ENCODE measurements around the gene NEDD9. TPM values are rescaled to one million over a fixed set of nuclear protein-coding genes. Genes with fewer than 3 reads are reported as not detected.

The NEDD9 gene
- polyA plus RNA-seq, 3 donors, result 62.1 to 75.8 (median 67.3) TPM

GRCh38 chr6:11185204-11185842, 47.1 kb downstream of the NEDD9 start:
- DNase-seq, result no peak

- no peak for DNase-seq
Measured at GRCh38 chr6:11183761-11184362, 48.6 kb downstream of the NEDD9 start.

- DNase-seq, result no peak
Measured at GRCh38 chr6:11181478-11182136, 50.9 kb downstream of the NEDD9 start.

GRCh38 chr6:11179419-11180202, 52.9 kb downstream of the NEDD9 start:
- DNase-seq, result no peak

DNA sequence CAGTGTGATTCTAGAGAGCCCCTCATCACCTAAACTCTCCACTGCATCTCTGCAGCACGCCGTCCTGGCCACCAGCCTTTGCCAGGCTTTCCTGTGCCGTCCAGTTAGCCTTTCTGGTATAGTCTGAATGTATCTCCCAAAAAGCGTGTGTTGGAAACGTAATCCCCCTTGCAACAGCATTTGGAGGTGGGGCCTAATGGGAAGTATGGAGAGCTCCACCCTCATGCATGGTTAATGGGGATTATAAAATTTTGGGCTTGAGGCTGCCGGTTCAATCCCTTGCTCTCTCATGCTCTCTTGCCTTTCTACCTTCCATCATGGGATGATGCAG, 53.4 kb downstream of the NEDD9 start:
- no peak for DNase-seq

DNA sequence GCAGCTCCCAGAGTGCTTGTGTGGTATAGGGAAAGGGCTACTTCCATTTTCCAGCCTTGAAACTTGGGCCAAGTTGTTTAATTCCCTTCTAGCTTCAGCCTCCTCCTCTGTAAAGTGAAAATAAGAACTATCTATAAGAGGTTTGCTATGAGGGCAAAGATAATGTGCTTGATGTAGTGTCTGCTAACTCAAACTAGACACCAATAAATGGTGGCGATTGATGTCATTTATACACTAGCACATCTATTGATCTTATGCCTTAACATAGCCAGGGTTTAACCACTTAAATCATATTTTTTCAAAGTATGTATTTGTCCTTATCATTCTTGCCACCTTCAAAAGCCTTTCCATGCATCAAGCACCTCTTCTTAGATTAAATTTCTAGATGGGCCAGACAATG, 55.2 kb downstream of the NEDD9 start:
- DNase-seq, result no peak

DNA sequence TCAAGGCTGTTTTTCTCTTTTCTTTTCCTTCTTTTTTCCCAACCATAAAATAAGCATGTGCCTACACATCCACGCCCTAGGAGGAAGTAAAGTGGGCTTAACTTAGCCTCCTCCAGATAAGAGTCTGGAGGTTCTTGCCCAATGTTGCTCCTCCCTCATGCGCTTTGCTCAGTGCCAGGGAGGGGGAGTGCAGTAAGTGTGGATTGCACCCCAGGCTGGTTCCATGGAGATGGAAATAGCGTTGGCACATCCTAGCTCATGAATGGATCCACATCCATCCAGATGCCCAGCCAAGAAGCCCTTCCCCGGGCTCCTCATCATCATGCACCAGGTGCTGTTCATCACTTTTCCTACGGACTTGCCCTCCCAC, 58.2 kb downstream of the NEDD9 start:
- DNase-seq, result no peak

DNA sequence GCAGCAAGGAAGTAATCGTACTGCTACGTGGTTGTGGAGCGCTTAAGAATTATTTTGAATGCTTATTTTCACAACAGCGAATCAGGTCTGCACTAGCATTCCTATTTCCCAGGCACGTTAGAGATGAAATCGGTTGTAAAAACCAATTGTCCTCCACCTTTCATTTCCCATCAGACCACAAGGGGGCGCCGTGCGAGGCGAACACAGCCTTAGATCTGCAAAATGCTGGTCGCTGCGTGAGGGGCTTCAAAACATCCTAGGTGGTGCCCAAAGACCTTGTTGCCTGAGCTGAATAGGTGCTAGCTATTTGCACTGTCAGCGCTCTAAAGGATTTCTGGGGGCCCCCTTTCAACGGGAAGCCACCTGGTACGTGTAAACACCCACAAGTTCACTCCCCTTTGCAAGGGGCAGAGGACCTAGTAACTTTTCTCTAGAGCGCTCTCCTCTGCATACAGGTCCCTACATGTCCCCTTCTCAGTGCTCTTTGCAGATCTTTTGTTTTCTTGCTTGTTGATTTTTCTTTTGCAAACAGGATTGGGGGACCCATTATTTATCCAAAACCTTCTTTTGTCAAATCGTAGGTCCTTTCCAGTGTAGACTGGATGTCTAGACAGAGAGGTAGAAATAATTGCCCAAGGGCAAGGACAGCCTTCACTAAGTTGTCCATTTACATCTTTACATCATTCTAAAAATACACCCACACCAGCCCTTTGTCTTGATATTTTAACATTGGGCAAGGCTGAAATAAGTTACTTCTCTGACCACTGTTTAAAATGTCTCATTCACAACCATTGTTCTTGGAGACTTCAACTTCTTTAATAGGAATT, 59.8 kb downstream of the NEDD9 start:
- DNase-seq, result peak; percentile 62

DNA sequence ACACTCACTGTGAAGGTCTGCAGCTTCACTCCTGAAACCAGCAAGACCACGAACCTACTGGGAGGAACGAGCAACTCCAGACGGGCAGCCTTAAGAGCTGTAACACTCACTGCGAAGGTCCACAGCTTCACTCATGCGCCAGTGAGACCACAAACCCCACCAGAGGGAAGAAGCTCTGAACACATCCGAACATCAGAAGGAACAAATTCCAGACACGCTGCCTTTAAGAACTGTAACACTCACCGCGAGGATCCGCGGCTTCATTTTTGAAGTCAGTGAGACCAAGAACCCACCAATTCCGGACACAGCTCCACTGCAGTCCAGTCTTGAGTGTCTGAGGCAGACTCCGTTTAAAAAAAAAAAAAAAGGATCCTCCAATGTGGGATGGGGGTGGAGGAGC, 60.5 kb downstream of the NEDD9 start:
- DNase-seq, result no peak

- DNase-seq, result no peak
Measured at GRCh38 chr6:11168091-11168635, 64.3 kb downstream of the NEDD9 start.

DNA sequence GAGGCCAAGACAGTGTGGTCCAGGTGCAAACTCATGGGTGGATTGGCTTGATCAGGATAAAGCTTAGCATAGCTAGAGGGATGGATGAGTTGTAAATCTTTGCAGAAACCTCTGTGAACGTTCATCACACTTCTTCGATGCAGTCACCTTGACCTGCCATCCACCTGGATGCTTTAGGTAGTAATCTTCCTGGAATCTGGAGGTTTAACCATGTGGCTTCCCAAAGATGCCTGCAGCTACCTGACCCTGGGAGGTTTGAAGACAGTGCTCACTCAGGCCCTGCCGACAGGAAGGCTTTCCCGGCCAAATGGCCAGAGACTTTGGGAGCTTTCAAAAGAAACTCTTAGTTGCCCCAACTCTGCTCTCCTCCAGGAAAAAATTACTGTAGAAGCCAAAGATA, 65.5 kb downstream of the NEDD9 start:
- no peak for DNase-seq

- no peak for DNase-seq
Measured at GRCh38 chr6:11164717-11165646, 67.5 kb downstream of the NEDD9 start.

DNA sequence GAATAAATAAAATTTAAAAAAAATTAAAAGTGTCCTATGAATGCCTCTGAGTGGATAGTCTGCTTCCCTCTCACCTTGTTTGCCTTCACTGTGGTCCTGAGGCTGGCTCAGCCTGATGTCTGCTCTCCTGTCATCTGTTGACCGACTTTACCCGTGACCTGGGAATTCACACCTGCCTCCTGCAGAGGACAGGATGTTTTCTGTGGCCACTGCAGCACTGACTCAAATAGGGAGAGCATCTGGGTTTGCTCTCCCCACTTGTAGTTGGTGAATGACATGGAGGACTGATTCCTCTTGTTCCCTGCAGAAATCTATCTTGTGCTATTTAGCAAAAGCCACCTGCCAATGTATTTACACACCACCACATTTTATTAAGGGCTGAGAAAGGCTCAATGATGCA, 68.5 kb downstream of the NEDD9 start:
- no peak for DNase-seq

GRCh38 chr6:11162262-11162661, 70.2 kb downstream of the NEDD9 start:
- no peak for DNase-seq

DNA sequence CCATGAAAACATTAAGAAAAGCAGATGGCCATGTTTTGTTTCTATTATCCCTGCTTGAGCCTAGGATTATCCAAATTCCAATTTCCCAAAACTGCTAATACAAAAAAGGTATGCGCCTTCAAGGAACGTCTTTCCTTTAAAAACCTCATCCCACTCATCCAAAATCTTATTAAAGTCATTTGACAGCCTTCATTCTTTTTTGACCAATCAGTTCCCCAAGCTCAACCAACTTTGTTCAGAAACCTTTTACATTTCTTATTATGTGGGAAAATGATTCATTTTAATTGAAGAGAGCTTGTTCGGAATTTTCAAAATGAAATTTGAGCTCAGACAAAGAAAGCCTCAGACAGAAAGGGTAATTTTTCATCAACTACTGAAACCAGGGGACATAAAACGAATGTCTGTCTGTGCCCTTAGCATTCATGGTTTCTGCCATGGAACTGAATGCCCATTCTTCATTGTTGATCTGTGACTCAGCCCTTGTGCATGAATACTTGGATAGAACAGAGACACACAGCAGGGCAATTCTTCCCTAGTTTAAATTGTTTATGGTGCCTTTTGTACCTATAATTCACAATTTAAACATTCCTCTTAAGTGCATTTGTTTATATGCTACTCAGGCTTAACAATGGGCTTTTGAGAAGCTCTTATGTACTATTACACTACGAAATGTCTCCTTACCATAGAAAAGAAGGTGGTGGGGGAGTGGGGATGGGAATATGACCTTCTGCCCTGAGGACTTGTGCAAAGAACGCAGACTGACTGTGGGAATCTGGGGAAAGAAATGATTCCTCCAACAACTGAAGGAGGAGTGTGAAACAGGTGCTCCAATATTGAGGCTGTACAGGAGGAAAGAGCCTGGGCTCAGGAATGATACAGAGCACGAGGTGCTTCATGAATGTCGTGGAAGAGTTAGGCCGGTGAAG, 71.2 kb downstream of the NEDD9 start:
- no peak for DNase-seq

GRCh38 chr6:11160199-11160598, 72.3 kb downstream of the NEDD9 start:
- DNase-seq, result no peak

GRCh38 chr6:11155589-11155988, 76.9 kb downstream of the NEDD9 start:
- no peak for DNase-seq

DNA sequence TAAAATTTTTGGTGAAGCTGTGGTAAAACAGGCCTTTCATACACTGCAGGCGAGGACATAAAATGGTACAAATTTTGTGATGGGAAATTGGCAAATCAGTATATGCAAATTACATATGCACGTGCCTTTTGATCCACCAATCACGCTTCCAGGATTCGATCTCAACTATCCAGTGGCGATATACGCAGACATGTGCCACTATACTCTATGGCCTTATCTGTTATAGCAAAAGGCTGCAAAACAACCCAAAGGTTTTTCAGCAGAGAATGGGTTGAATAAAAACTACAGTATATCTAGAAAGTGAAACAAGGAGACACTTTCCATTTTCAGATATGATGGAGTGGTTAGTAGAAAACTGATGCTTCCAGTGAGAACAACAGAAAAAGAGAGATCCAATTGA, 79.0 kb downstream of the NEDD9 start:
- DNase-seq, result no peak

GRCh38 chr6:11152581-11152980, 79.9 kb downstream of the NEDD9 start:
- no peak for DNase-seq

Measured in renal pelvis (tissue), 4 donors.